ENCODE data around the gene VSTM2B.

The VSTM2B gene

DNA sequence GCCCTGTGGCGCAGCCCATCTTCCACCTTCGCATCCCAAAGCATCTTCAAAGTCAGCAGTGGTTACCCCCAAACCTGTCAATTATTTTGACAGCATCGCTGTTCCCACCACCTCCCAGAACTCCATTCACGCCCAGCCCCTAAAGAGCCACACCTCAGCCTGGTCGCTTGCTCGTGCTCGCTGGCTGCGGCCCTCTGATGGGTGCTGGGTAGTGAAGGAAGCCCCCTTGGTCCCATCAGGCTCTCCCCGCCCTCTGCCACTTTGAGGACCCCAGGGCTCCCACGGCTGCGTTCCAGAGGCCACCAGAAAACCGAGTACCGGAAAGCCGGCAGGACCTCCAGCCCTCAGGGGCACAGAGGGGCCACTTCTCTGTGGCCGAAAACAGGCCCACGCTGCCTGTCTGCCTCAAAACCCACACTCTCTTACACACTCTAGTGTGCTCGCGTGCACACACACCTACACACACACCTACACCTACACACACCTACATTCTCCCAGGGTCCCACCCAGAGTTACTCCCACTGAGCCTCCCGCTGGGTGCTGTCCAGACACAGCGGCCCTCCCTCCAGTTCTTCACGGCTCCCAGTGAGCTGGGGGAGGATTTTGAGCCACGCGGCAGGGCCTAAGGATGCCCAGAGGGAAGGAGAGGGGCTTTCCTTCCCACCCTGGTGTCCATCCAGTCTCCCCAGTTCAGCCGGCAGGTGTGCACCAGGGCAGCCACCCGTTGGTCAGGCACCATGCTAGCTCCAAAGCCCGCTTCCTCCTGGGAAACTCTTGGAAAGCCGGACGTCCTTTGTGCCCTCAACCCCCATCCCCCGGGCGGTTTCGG, 1.9 kb downstream of the VSTM2B start:
- TF ChIP-seq ZC3H10 (CRISPR knock-in tag; IDR thresholded peaks at IDR 0.05) (no peak), ZNF8 (CRISPR knock-in tag; IDR thresholded peaks at IDR 0.05) (no peak), PATZ1 (CRISPR knock-in tag; IDR thresholded peaks at IDR 0.05; ENCODE audit: borderline replicate concordance) (no peak), TOX (CRISPR knock-in tag; IDR thresholded peaks at IDR 0.05; ENCODE audit: borderline replicate concordance) (no peak), PPARA (CRISPR knock-in tag; IDR thresholded peaks at IDR 0.05; ENCODE audit: borderline replicate concordance) (no peak)
- TF ChIP-seq, protein P1, sequence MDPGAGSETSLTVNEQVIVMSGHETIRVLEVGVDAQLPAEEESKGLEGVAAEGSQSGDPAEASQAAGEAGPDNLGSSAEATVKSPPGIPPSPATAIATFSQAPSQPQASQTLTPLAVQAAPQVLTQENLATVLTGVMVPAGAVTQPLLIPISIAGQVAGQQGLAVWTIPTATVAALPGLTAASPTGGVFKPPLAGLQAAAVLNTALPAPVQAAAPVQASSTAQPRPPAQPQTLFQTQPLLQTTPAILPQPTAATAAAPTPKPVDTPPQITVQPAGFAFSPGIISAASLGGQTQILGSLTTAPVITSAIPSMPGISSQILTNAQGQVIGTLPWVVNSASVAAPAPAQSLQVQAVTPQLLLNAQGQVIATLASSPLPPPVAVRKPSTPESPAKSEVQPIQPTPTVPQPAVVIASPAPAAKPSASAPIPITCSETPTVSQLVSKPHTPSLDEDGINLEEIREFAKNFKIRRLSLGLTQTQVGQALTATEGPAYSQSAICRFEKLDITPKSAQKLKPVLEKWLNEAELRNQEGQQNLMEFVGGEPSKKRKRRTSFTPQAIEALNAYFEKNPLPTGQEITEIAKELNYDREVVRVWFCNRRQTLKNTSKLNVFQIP (CRISPR knock-in tag; IDR thresholded peaks at IDR 0.05; ENCODE audit: borderline replicate concordance, low read depth) = no peak
- ATAC-seq = peak; percentile 20

DNA sequence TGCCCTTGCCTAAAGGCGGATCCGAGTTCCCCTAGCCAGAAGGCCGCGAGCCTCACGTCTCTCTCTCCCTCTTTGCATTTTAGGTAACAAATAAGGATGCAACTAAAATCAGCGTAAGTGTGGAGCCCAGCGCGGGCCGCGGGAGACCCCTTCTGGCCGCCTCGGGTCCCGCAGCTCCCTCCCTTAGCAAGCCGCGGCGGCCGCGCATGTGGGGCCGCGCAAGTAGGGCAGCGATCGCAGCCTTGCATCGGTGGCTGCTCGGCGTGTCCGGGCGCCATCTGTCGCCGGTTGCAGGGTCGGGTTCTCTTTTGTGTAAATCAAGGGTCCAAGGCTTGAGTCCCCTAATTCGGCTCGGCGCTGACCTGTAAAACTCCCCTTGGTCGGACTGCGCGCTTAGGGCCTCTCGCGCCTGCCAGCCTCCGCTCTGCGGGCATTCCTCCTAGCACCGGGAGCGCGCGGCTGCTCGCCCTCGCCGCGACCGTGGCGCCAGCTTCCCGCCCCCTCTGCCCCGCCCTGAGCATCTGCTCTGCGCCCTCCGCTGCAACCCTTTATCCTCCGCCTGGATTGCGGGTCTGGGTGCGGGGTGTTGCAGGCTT, 2.7 kb downstream of the VSTM2B start:
- no peak for TF ChIP-seq CSRNP3 (CRISPR knock-in tag; IDR thresholded peaks at IDR 0.05)
- TF ChIP-seq, protein P1 (CRISPR knock-in tag; IDR thresholded peaks at IDR 0.05; ENCODE audit: borderline replicate concordance, low read depth) = no peak
- peak; percentile 94 for ATAC-seq

DNA sequence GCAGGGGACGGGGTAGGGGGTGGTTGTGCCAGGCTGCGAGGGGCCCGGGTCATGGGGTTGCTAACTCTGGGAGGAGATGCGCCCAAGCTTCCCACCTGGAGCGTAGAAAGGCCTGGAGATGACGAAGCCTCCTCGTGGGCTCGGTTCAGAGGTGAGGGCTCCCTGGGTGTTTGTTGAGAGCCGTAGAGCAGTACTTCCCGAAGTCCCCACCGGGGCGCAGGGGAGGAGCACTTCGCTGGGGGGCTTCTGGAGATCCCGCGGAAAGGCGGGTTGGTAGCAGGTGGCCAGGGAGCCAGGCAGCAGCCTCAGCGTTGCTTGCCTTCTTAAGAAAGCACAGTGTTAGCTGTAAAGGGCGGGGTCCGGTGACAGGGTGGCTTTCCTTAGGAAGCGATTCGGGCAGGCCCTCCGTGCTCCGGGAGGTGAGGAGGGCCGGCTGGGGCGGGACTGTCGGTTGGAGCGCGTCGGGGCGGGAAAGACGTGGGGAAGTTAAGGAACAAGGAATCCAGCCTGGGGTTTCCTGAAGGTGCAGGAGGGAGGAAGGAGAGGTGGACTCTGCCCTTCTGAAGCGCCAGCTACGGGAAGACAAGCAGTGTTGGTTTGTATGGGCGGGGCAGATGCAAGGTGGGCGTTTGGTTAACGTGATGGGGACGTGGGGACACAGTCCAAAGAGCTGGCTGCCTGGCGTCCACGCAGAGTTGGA, 3.3 kb downstream of the VSTM2B start:
- peak; percentile 3; the same call in 1 of the 3 replicates for ATAC-seq
- TF ChIP-seq RARB (CRISPR knock-in tag; IDR thresholded peaks at IDR 0.05) (no peak), TCF4 (CRISPR knock-in tag; IDR thresholded peaks at IDR 0.05; ENCODE audit: borderline replicate concordance) (no peak), ARNTL (CRISPR knock-in tag; IDR thresholded peaks at IDR 0.05; ENCODE audit: borderline replicate concordance, low read depth) (no peak), ZFP3 (CRISPR knock-in tag; IDR thresholded peaks at IDR 0.05) (no peak), ISL1 (CRISPR knock-in tag; IDR thresholded peaks at IDR 0.05) (no peak), ZC3H10 (CRISPR knock-in tag; IDR thresholded peaks at IDR 0.05) (no peak), CREB5 (CRISPR knock-in tag; IDR thresholded peaks at IDR 0.05; ENCODE audit: low read depth) (no peak)

- ATAC-seq = no peak
- TF ChIP-seq PATZ1 (CRISPR knock-in tag; IDR thresholded peaks at IDR 0.05; ENCODE audit: borderline replicate concordance) = no peak
- no peak for TF ChIP-seq ISL1 (CRISPR knock-in tag; IDR thresholded peaks at IDR 0.05)
- TF ChIP-seq ARNTL (CRISPR knock-in tag; IDR thresholded peaks at IDR 0.05; ENCODE audit: borderline replicate concordance, low read depth) = no peak
- TF ChIP-seq ESRRG (CRISPR knock-in tag; IDR thresholded peaks at IDR 0.05) = no peak
- no peak for TF ChIP-seq CSDC2 (CRISPR knock-in tag; IDR thresholded peaks at IDR 0.05)
- TF ChIP-seq, protein P1 (CRISPR knock-in tag; IDR thresholded peaks at IDR 0.05; ENCODE audit: borderline replicate concordance, low read depth) = no peak
- TF ChIP-seq GLIS3 (CRISPR knock-in tag; IDR thresholded peaks at IDR 0.05) = no peak
- TF ChIP-seq ZNF8 (CRISPR knock-in tag; IDR thresholded peaks at IDR 0.05) = no peak
- TF ChIP-seq PPARA (CRISPR knock-in tag; IDR thresholded peaks at IDR 0.05; ENCODE audit: borderline replicate concordance) = no peak
- TF ChIP-seq ZFP30 (CRISPR knock-in tag; IDR thresholded peaks at IDR 0.05) = no peak
- no peak for TF ChIP-seq ZNF565 (CRISPR knock-in tag; conservative IDR thresholded peaks at IDR 0.05; ENCODE audit: low read depth)
- TF ChIP-seq SNAI2 (CRISPR knock-in tag; IDR thresholded peaks at IDR 0.05) = no peak
- no peak for TF ChIP-seq ZNF70 (CRISPR knock-in tag; IDR thresholded peaks at IDR 0.05)
Observed at GRCh38 chr19:29529646-29530539, 4.1 kb downstream of the VSTM2B start.

Data from SK-N-SH treated with all-trans-retinoic acid at 6 μM for 48 hours (cell line).